Endothelial cell (in vitro differentiated cells): Measurements from ENCODE around the gene AGL. TPM values are rescaled to one million over a fixed set of nuclear protein-coding genes. Genes with fewer than 3 reads are reported as not detected.
A peak's percentile ranks its signal among the peaks of the same experiment; 100 is the strongest.

Source experiments
- DNase-seq: peaks from one replicate; pipeline ENCODE4 v3.0.0; 2021; ENCODE audit warnings: low spot score
- H3K27ac Mint-ChIP-seq: one replicate; pipeline ENCODE4 v1.8.0; 2021; ENCODE audit warnings: mixed read lengths, inconsistent platforms; ENCODE audit not compliant: unreplicated experiment
- H3K27me3 Mint-ChIP-seq: one replicate; pipeline ENCODE4 v1.8.0; 2021; ENCODE audit warnings: mild to moderate bottlenecking, moderate library complexity, mixed read lengths, inconsistent platforms; ENCODE audit not compliant: unreplicated experiment
- H3K36me3 Mint-ChIP-seq: one replicate; pipeline ENCODE4 v1.8.0; 2021; ENCODE audit warnings: mild to moderate bottlenecking, low read depth, mixed read lengths, inconsistent platforms; ENCODE audit not compliant: unreplicated experiment
- H3K4me1 Mint-ChIP-seq: one replicate; pipeline ENCODE4 v1.8.0; 2021; ENCODE audit warnings: mild to moderate bottlenecking, mixed read lengths, inconsistent platforms; ENCODE audit not compliant: unreplicated experiment
- H3K4me3 Mint-ChIP-seq: one replicate; pipeline ENCODE4 v1.8.0; 2021; ENCODE audit warnings: mild to moderate bottlenecking, mixed read lengths, inconsistent platforms; ENCODE audit not compliant: unreplicated experiment
- H3K9me3 Mint-ChIP-seq: one replicate; pipeline ENCODE4 v1.8.0; 2021; ENCODE audit warnings: mixed read lengths, inconsistent platforms; ENCODE audit not compliant: unreplicated experiment
- CTCF ChIP-seq: fragments of 200-600 bp; sonication (generic); IDR thresholded peaks from one replicate; pipeline ENCODE4 v1.5.0; 2021; ENCODE audit warnings: antibody characterized with exemption; ENCODE audit not compliant: unreplicated experiment
- long read RNA-seq: library from polyadenylated mRNA; unstranded; transcript quantifications from one replicate; pipeline ENCODE4 v2.0.0, GENCODE V29; 2020; ENCODE audit not compliant: unreplicated experiment
- total RNA-seq: library from RNA; stranded (reverse); fragmentation: NEBNext Ultra II Directional; extraction: Animal tissue kit (Norgen Biotek cat#: 25700); gene quantifications from one replicate; pipeline ENCODE4 v1.2.1, GENCODE V29; 2021; ENCODE audit not compliant: unreplicated experiment

The AGL gene
- total RNA-seq = 26.7 TPM
- long read RNA-seq, partial matches to known transcripts = 3 of 4 reads
- long read RNA-seq, other reads (novel, unspliced or antisense) = 1 of 4 reads

DNA sequence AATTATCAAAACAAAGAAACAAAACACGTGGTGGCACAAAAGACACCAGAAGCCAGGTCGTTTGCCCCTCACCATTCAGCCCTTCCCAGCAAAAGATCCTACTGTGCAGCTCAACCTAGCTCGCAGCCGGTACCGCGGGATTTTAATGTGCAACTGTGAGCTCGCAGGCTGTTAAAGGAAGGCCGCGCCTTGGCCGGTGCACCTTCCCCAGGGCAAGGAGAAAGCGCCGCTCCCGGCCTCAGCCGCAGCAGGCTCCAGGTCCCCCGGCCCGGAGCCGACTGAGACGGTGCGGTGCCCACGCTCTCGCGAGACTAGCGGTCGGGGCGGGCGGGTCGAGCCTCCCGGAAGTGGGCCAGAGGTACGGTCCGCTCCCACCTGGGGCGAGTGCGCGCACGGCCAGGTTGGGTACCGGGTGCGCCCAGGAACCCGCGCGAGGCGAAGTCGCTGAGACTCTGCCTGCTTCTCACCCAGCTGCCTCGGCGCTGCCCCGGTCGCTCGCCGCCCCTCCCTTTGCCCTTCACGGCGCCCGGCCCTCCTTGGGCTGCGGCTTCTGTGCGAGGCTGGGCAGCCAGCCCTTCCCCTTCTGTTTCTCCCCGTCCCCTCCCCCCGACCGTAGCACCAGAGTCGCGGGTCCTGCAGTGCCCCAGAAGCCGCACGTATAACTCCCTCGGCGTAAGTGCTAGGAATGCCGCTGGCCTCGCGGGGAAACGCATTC lies at the start of gene AGL:
Gene AGL, plus strand, starts transcription at position 618 of the 715 bp plus-strand sequence. CDS start 682 bp downstream, outside the sequence.
- peaks cover 10% of the 10 kb centered on the region for H3K36me3 Mint-ChIP-seq
- peaks cover 11% of the 10 kb centered on the region for H3K4me1 Mint-ChIP-seq
- H3K4me3 Mint-ChIP-seq = peak within 1 kb of the TSS; percentile 97
- H3K27me3 Mint-ChIP-seq = peaks cover 3% of the 10 kb centered on the region
- DNase-seq = peak; percentile 85
- peak within 1 kb of the TSS; percentile 92 for H3K27ac Mint-ChIP-seq
- H3K9me3 Mint-ChIP-seq = no peaks in the 10 kb centered on the region
- TF ChIP-seq CTCF = no peak

- no peak overlapping the region for H3K27ac Mint-ChIP-seq
- H3K36me3 Mint-ChIP-seq = no peaks in the 10 kb centered on the region
- no peak overlapping the region for H3K4me3 Mint-ChIP-seq
- no peak for DNase-seq
- H3K9me3 Mint-ChIP-seq = no peaks in the 10 kb centered on the region
- peaks cover 3% of the 10 kb centered on the region for H3K27me3 Mint-ChIP-seq
- H3K4me1 Mint-ChIP-seq = no peaks in the 10 kb centered on the region
- no peak for TF ChIP-seq CTCF
Measured at GRCh38 chr1:99801584-99801983, 48.6 kb upstream of the AGL start.

DNA sequence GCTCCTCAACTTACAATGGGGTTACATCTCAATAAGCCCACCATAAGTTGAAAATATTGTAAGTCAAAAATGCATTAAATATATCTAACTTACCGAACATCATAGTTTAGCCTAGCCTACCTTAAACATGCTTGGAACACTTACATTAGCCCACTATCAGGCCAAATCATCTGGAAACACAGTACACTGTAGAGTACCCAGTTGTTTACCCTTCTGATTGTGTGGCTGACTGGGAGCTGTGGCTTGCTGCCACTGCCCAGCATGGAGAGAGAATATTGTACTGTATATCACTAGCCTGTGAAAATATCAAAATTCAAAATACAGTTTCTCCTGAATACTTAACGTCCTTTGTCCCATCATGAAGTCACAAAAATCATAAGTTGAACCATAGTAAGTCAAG lies 43.3 kb upstream of the AGL start:
- Mint-ChIP-seq H3K9me3 (no peaks in the 10 kb centered on the region), H3K27ac (no peak overlapping the region), H3K4me3 (no peak overlapping the region), H3K27me3 (no peaks in the 10 kb centered on the region), H3K36me3 (no peaks in the 10 kb centered on the region), H3K4me1 (peaks cover 9% of the 10 kb centered on the region)
- no peak for DNase-seq
- no peak for TF ChIP-seq CTCF

DNA sequence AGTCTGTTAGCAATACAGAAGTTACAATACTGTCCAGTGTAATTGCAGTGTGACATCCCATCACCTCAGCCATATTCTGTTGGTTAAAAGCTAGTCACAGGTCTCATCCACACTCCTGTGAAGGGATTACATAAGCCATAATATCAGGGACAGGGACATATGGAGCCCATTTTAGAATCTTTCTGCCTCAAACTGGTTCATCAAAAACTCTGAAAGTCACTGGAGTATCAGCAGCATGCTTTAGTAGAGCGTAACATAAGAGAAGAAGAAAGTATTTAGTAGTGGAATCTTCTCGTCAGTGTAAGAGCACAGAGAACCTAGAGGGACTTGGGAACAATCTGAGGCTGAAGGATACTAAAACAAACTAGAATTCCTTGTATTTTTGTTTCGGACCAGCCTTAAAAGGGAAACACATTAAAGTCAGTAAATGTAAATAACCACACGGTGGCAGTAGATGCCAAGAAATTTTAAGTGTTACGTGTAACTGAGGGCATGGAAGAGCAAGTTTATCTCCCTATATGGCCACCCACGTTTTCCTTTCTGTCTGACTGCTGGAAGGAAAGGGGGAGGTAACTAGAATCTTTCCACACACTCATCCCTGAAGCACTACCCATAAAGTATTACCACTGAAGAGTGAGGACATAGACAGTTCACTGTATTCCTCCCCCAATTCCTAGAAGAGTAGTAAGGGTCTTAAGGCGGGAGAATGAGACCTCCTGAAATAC lies 41.6 kb upstream of the AGL start:
- TF ChIP-seq CTCF = peak; percentile 92
- Mint-ChIP-seq H3K36me3 (no peaks in the 10 kb centered on the region), H3K4me1 (peaks cover 9% of the 10 kb centered on the region), H3K27me3 (no peaks in the 10 kb centered on the region), H3K4me3 (no peak overlapping the region), H3K9me3 (no peaks in the 10 kb centered on the region), H3K27ac (peak overlapping the region; percentile 22)
- DNase-seq = peak; percentile 44

GRCh38 chr1:99811075-99811474 lies 39.1 kb upstream of the AGL start:
- no peaks in the 10 kb centered on the region for H3K27me3 Mint-ChIP-seq
- peaks cover 9% of the 10 kb centered on the region for H3K4me1 Mint-ChIP-seq
- H3K27ac Mint-ChIP-seq = no peak overlapping the region
- H3K4me3 Mint-ChIP-seq = no peak overlapping the region
- TF ChIP-seq CTCF = no peak
- no peak for DNase-seq
- no peaks in the 10 kb centered on the region for H3K9me3 Mint-ChIP-seq
- no peaks in the 10 kb centered on the region for H3K36me3 Mint-ChIP-seq
